PFSK-1 (cell line): ENCODE measurements around the gene HOXA13.

Experiments
- FOXP2 ChIP-seq: optimal IDR thresholded peaks from 2 replicates; pipeline ENCODE3; 2011; ENCODE audit warnings: borderline replicate concordance, control low read depth, inconsistent platforms; ENCODE audit not compliant: insufficient read depth; ENCODE audit errors: extremely low read length, extremely low read depth
- POLR2AphosphoS5 ChIP-seq: IDR thresholded peaks from 2 replicates; pipeline ENCODE4 v1.6.1; 2012; ENCODE audit warnings: low read depth, mild to moderate bottlenecking, control low read depth, low read length, moderate library complexity
- SIN3A ChIP-seq: IDR thresholded peaks from 2 replicates; pipeline ENCODE4 v1.6.1; 2012; ENCODE audit warnings: mild to moderate bottlenecking, low read length, moderate library complexity, borderline replicate concordance; ENCODE audit not compliant: insufficient read depth
- TAF1 ChIP-seq: IDR thresholded peaks from 2 replicates; pipeline ENCODE4 v1.6.1; 2012; ENCODE audit warnings: low read length, control low read depth, borderline replicate concordance; ENCODE audit not compliant: insufficient read depth
- TF ChIP-seq, protein P1 (sequence below), 2 experiments: IDR thresholded peaks; 2 replicates each; pipeline versions ENCODE4 v1.6.1 to v1.8.0; 2011 to 2012; ENCODE audit warnings: low read depth in 2 of 2, low read length in 2 of 2, control low read depth in 1 of 2, inconsistent platforms in 1 of 2, mild to moderate bottlenecking in 1 of 2, moderate library complexity in 1 of 2; ENCODE audit not compliant: insufficient read depth in 1 of 2

HOXA13 gene

DNA sequence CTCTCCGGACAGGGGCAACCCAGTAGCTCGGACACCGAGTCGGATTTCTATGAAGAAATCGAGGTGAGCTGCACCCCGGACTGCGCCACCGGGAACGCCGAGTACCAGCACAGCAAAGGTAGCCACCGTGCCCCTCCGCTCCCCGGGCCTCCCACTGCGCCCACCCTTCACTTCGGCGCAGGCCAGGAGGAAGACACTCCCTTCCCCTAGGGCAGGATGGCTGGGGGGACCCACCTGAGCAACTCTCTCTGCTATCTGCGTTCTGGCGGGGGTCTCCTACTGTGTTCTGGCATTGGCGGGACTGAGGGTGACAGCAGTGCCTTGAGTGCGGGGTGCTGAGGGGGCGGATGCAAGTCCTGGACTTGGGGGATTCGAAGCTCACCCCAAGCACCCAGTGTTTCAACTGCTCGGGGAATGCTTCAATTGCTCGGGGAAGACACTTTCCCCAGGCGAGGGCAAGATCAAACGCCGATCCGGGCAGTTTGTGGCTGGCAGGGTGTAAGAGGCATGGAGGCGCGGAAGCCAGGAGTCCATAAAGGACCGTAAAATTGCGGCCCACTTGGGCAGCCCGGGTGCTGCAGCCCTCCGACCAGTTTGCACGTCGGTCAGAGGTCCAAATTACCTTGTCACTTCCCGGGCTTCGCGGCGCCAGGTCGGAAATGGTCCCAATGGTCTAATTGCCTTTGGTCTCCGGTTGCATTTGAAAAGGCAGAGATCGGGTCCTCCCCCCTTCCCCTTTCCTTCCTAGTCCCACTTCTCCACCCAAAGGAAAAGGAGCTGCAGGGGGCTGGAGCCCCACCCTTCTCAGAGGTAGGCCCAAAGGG, 43.7 kb upstream of the HOXA13 start:
- TF ChIP-seq TAF1 = no peak
- no peak for TF ChIP-seq FOXP2
- no peak for TF ChIP-seq SIN3A
- TF ChIP-seq, protein P1, sequence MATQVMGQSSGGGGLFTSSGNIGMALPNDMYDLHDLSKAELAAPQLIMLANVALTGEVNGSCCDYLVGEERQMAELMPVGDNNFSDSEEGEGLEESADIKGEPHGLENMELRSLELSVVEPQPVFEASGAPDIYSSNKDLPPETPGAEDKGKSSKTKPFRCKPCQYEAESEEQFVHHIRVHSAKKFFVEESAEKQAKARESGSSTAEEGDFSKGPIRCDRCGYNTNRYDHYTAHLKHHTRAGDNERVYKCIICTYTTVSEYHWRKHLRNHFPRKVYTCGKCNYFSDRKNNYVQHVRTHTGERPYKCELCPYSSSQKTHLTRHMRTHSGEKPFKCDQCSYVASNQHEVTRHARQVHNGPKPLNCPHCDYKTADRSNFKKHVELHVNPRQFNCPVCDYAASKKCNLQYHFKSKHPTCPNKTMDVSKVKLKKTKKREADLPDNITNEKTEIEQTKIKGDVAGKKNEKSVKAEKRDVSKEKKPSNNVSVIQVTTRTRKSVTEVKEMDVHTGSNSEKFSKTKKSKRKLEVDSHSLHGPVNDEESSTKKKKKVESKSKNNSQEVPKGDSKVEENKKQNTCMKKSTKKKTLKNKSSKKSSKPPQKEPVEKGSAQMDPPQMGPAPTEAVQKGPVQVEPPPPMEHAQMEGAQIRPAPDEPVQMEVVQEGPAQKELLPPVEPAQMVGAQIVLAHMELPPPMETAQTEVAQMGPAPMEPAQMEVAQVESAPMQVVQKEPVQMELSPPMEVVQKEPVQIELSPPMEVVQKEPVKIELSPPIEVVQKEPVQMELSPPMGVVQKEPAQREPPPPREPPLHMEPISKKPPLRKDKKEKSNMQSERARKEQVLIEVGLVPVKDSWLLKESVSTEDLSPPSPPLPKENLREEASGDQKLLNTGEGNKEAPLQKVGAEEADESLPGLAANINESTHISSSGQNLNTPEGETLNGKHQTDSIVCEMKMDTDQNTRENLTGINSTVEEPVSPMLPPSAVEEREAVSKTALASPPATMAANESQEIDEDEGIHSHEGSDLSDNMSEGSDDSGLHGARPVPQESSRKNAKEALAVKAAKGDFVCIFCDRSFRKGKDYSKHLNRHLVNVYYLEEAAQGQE (IDR thresholded peaks at IDR 0.05; ENCODE audit: insufficient read depth in 1 of 2, low read depth in 2 of 2, low read length in 2 of 2) = no peak
- TF ChIP-seq POLR2AphosphoS5 = no peak

DNA sequence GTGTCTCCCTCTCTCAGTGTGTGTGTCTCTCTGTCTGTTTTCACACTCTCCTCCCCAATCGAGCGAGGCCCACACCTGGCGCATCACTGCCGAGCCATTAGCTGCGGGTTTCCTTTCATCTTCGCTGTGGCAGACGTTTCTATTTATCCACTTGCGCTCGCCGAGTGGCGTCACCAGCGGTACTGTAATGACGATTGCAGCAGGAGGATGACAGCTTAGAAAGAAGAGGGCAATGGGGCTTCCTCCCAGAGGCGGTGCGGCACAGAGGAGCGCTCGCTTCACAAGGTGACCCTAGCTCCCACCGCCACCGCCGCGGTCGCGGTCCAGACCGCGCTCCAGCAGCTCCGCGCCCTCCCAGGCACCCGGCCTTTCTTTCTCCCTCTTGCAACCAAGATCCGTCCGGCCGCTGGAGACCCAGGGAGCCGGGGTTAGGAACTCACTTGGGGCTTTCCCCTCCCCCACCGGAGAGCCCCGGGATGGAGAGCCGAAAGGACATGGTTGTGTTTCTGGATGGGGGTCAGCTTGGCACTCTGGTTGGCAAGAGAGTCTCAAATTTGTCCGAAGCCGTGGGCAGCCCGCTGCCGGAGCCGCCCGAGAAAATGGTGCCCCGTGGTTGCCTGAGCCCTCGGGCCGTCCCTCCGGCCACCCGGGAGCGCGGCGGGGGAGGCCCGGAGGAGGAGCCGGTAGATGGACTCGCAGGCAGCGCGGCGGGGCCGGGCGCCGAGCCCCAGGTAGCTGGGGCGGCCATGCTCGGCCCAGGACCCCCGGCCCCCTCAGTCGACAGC, 42.9 kb upstream of the HOXA13 start, which contains the start of gene EVX1:
EVX1 (plus strand) TSS at position 248 of the 785 bp plus-strand sequence; CDS start at position 477, 229 bp downstream.
- TF ChIP-seq TAF1 (no peak), POLR2AphosphoS5 (no peak), SIN3A (no peak), FOXP2 (no peak)
- TF ChIP-seq, protein P1 (IDR thresholded peaks at IDR 0.05; ENCODE audit: insufficient read depth in 1 of 2, low read depth in 2 of 2, low read length in 2 of 2) = no peak

DNA sequence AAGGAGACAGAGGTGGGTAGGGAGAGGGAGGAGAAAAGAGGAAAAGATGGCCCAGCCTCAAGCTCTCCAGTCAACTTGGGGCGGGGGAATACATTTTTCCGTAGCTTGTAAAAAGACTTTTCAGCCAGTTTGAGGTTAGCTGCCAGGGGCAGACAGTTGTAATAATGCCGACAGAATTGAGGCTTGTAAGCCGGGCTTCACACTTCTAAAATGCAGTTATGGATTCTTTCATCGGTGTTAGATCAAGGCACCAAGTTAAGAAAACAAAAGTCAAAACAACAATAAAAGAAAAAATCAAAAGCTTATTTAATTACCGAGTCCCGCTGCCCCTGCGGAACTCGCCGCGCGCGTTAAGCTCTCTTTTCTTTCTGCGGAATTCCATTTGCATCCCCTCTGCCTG, 42.3 kb upstream of the HOXA13 start:
- TF ChIP-seq, protein P1 (IDR thresholded peaks at IDR 0.05; ENCODE audit: insufficient read depth in 1 of 2, low read depth in 2 of 2, low read length in 2 of 2) = no peak
- TF ChIP-seq FOXP2 = no peak

DNA sequence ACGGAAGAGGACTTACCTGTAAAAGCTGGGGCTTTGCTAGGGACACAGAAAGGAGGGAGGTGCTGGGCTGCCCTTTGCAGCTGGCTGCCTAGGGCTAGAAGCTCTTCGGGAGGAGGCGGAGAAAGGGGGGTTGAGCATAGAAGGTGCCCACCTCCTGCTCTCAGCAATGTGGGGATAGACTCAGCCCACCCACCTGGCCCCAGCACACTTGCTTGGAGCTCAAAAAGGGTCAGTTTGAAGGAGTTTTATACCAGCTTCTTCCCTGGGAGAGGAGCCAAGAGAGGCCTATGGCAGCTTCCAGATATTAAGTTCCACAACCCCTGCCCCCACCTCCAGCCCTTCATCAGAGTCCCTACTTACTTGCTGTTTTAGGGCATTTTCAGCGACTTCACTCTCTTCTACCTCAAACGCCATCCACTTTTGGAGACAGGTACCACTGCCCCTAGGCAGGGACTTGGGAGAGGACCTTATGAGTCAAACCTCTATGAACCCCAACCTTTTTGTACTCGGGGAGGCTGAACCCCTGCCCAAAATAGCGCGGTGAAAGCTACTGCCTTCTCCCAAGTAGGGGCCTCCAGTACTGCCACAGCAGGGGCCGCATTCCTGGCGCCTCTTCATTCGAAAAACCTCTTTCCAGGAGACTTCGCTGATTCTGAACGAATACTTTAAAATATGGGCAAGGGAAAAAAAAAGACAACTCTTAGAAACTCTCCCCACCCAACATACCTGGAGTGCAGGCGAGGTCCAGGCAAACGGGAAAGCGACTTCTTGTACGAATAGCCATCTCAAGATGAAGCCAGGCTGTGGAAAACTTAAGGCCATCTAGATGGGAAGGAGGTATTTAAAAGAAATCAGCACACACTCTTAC, 41.5 kb upstream of the HOXA13 start:
- TF ChIP-seq SIN3A (no peak), TAF1 (no peak), POLR2AphosphoS5 (no peak)
- TF ChIP-seq, protein P1 (IDR thresholded peaks at IDR 0.05; ENCODE audit: insufficient read depth in 1 of 2, low read depth in 2 of 2, low read length in 2 of 2) = no peak
